CD14-positive monocyte (primary cell): ENCODE measurements around the gene BARHL1. TPM values are rescaled to one million over a fixed set of nuclear protein-coding genes. Genes with fewer than 3 reads are reported as not detected.

Experiments used
- DNase-seq, 3 donors: peaks; one replicate each; pipeline ENCODE4 v3.0.0-alpha.2; 2011 to 2022
- H2AFZ ChIP-seq: 2 replicates; pipeline ENCODE4 v1.6.0; 2012; ENCODE audit warnings: mild to moderate bottlenecking, low read depth, low read length, inconsistent platforms; ENCODE audit not compliant: insufficient read depth, poor library complexity, severe bottlenecking
- H3K27ac ChIP-seq, 2 donors: 1 replicate in 1 of 2; 2 replicates in 1 of 2; pipeline ENCODE4 v1.5.1; 2012 to 2013; ENCODE audit warnings: low read length in 2 of 2, control low read depth in 1 of 2, inconsistent platforms in 1 of 2, low read depth in 1 of 2, mild to moderate bottlenecking in 1 of 2
- H3K27me3 ChIP-seq, 2 donors: one replicate each; pipeline versions ENCODE4 v1.6.0 to v1.6.1; 2011 to 2013; ENCODE audit warnings: low read length in 2 of 2; ENCODE audit not compliant: control insufficient read depth in 2 of 2, insufficient read depth in 2 of 2
- H3K36me3 ChIP-seq, 2 donors: replicated peaks in 1 of 2; 1 replicate in 1 of 2; 2 replicates in 1 of 2; pipeline versions ENCODE4 v1.5.1 to v1.6.1; 2012 to 2013; ENCODE audit warnings: low read length in 2 of 2, control low read depth in 1 of 2, inconsistent platforms in 1 of 2, mild to moderate bottlenecking in 1 of 2; ENCODE audit not compliant: insufficient read depth in 2 of 2, control insufficient read depth in 1 of 2
- H3K4me1 ChIP-seq, 2 donors: 1 replicate in 1 of 2; 2 replicates in 1 of 2; pipeline versions ENCODE4 v1.5.1 to v1.6.1; 2012 to 2013; ENCODE audit warnings: low read length in 2 of 2, control low read depth in 1 of 2, inconsistent platforms in 1 of 2, mild to moderate bottlenecking in 1 of 2, moderate library complexity in 1 of 2; ENCODE audit not compliant: insufficient read depth in 2 of 2, control insufficient read depth in 1 of 2
- H3K4me2 ChIP-seq: replicated peaks from 2 replicates; pipeline ENCODE3; 2012; ENCODE audit warnings: low read length, moderate library complexity, mild to moderate bottlenecking; ENCODE audit not compliant: poor library complexity, severe bottlenecking; ENCODE audit errors: extremely low read depth
- H3K4me3 ChIP-seq, 3 experiments: fragments of 200-600 bp in 1 of 3; sonication (generic) in 1 of 3; replicated peaks in 1 of 3; 1 replicate in 2 of 3; 2 replicates in 1 of 3; pipeline ENCODE4 v1.5.1; 2011 to 2013; ENCODE audit warnings: low read length in 3 of 3, mild to moderate bottlenecking in 3 of 3, control low read depth in 2 of 3, low read depth in 2 of 3, inconsistent platforms in 1 of 3, moderate library complexity in 1 of 3
- H3K79me2 ChIP-seq: 2 replicates; pipeline ENCODE4 v1.6.0; 2012; ENCODE audit warnings: mild to moderate bottlenecking, control low read depth, inconsistent platforms, low read length, moderate library complexity; ENCODE audit not compliant: insufficient read depth
- H3K9ac ChIP-seq: 2 replicates; pipeline ENCODE4 v1.6.0; 2017; ENCODE audit warnings: low read length, mild to moderate bottlenecking; ENCODE audit not compliant: insufficient read depth, poor library complexity, severe bottlenecking
- H3K9me3 ChIP-seq, 2 donors: replicated peaks in 1 of 2; 1 replicate in 1 of 2; 2 replicates in 1 of 2; pipeline versions ENCODE4 v1.5.1 to v1.6.1; 2012 to 2013; ENCODE audit warnings: low read length in 2 of 2, control low read depth in 1 of 2; ENCODE audit not compliant: control insufficient read depth in 1 of 2, insufficient read depth in 1 of 2
- H4K20me1 ChIP-seq: 2 replicates; pipeline ENCODE4 v1.6.0; 2012; ENCODE audit warnings: mild to moderate bottlenecking, low read length, control low read depth, moderate library complexity; ENCODE audit not compliant: insufficient read depth
- H3K27ac Mint-ChIP-seq, 7 donors: one replicate each; pipeline ENCODE4 v1.8.0; 2020; ENCODE audit warnings: mild to moderate bottlenecking in 7 of 7, mixed read lengths in 7 of 7, moderate library complexity in 6 of 7, inconsistent platforms in 2 of 7
- H3K27me3 Mint-ChIP-seq, 3 donors: one replicate each; pipeline ENCODE4 v1.8.0; 2021 to 2022; ENCODE audit warnings: low read depth in 3 of 3, mild to moderate bottlenecking in 3 of 3, mixed read lengths in 3 of 3, moderate library complexity in 3 of 3, inconsistent platforms in 1 of 3
- H3K36me3 Mint-ChIP-seq, 2 donors: one replicate each; pipeline ENCODE4 v1.8.0; 2020; ENCODE audit warnings: mixed read lengths in 2 of 2, inconsistent platforms in 1 of 2, mild to moderate bottlenecking in 1 of 2
- H3K4me1 Mint-ChIP-seq: one replicate; pipeline ENCODE4 v1.8.0; 2020; ENCODE audit warnings: mild to moderate bottlenecking, mixed read lengths
- H3K4me3 Mint-ChIP-seq, 2 donors: one replicate each; pipeline ENCODE4 v1.8.0; 2020; ENCODE audit warnings: mild to moderate bottlenecking in 2 of 2, mixed read lengths in 2 of 2, moderate library complexity in 1 of 2
- H3K9me3 Mint-ChIP-seq, 7 donors: one replicate each; pipeline ENCODE4 v1.8.0; 2020 to 2022; ENCODE audit warnings: mixed read lengths in 7 of 7, mild to moderate bottlenecking in 6 of 7, moderate library complexity in 6 of 7, inconsistent platforms in 2 of 7
- CTCF ChIP-seq: fragments of 200-600 bp; IDR thresholded peaks from one replicate; pipeline ENCODE4 v1.8.0; 2022; ENCODE audit warnings: antibody characterized with exemption, mild to moderate bottlenecking
- WGBS: methylation state at CpG from one replicate; pipeline ENCODE4 v1.1.5; 2013; ENCODE audit warnings: missing lambda C conversion rate; ENCODE audit not compliant: insufficient coverage; 5-methylcytosine and 5-hydroxymethylcytosine counted together
- intact Hi-C, 2 donors: fragments of 100-400 bp; cut with micrococcal nuclease; formaldehyde crosslinking; loops; one replicate each; pipeline versions ENCODE4 v1.15.0 to v1.15.1; 2023
- polyA plus RNA-seq, 3 donors: library from polyadenylated mRNA; depleted of rRNA in 1 of 3; unstranded in 2 of 3; stranded (reverse) in 1 of 3; fragments of 300-500 nt in 2 of 3; fragments of >200 nt in 1 of 3; fragmentation: Illumina TruSeq in 2 of 3; gene quantifications; 1 replicate in 2 of 3; 2 replicates in 1 of 3; pipeline ENCODE4 v1.2.3, GENCODE V29; 2012 to 2021

Gene BARHL1
- polyA plus RNA-seq, 3 donors, result not detected

DNA sequence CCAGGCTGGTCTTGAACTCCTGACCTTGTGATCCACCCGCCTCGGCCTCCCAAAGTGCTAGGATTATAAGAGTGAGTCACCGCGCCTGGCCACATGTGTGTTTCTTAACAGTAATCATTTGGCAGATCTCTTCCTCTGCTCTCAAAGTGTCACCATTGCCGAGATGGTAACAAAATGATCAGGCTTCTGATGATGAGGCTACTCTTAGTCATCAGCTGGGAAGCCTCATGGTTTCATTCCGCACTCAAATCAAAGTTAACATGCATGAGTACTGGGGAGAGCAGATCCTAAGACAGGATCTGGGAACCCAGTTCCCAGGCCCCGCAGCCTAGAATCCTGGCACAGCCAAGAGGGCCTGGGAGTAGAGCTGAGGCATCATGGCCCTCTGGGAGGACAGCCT is 27.4 kb downstream of the BARHL1 start:
- H3K27me3 Mint-ChIP-seq, result no peaks in the 10 kb centered on the region
- no peaks in the 10 kb centered on the region for H3K79me2 ChIP-seq
- intact Hi-C loops, result no loop called here
- H3K27ac Mint-ChIP-seq, result no peak overlapping the region
- H3K4me3 ChIP-seq, result no peak overlapping the region
- WGBS, result 94% methylated on average over 5 of the region's 7 CpGs
- H3K9me3 Mint-ChIP-seq, result peaks cover 0 to 2% (median 0%) of the 10 kb centered on the region in 7 donors
- H3K9me3 ChIP-seq, result no peaks in the 10 kb centered on the region
- H3K9ac ChIP-seq, result no peak overlapping the region
- H3K4me2 ChIP-seq, result no peak overlapping the region
- no peaks in the 10 kb centered on the region for H3K27me3 ChIP-seq
- no peak for DNase-seq
- H3K4me1 Mint-ChIP-seq, result no peaks in the 10 kb centered on the region
- H3K36me3 ChIP-seq, result peaks cover 23 to 74% of the 10 kb centered on the region in 2 donors
- H2AFZ ChIP-seq, result no peak overlapping the region
- H4K20me1 ChIP-seq, result no peaks in the 10 kb centered on the region
- H3K4me3 Mint-ChIP-seq, result no peak overlapping the region
- H3K36me3 Mint-ChIP-seq, result peaks cover 63 to 66% of the 10 kb centered on the region in 2 donors
- no peak overlapping the region for H3K27ac ChIP-seq
- H3K4me1 ChIP-seq, result no peaks in the 10 kb centered on the region
- no peak for TF ChIP-seq CTCF

DNA sequence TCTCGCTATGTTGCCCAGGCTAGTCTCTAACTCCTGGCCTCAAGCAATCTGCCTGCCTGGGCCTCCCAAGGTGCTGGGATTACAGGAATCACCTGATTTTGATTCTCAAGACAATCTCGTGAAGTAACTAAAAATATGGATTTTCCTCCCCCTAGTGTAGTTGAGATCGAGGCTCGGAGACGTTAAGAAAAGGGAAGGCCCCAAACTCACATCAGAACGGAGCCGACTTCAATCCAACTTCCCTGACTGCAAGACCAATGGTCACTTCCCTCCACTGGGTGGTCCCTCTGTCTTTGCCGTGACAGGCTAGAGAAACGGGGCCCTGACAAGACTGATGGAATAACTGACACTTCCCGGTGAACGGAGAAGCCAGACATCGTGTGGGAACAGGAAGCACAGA is 28.3 kb downstream of the BARHL1 start:
- Mint-ChIP-seq H3K27ac (no peak overlapping the region), H3K27me3 (no peaks in the 10 kb centered on the region), H3K9me3 (peaks cover 0 to 2% (median 0%) of the 10 kb centered on the region in 7 donors), H3K4me3 (no peak overlapping the region), H3K4me1 (no peaks in the 10 kb centered on the region), H3K36me3 (peaks cover 63 to 64% of the 10 kb centered on the region in 2 donors)
- H3K4me1 ChIP-seq, result no peaks in the 10 kb centered on the region
- no peak overlapping the region for H3K9ac ChIP-seq
- H3K4me2 ChIP-seq, result no peak overlapping the region
- TF ChIP-seq CTCF, result no peak
- WGBS, result 95% methylated on average over 6 of the region's 12 CpGs
- no peak for DNase-seq
- H3K27me3 ChIP-seq, result no peaks in the 10 kb centered on the region
- H3K4me3 ChIP-seq, result no peak overlapping the region
- no peak overlapping the region for H3K27ac ChIP-seq
- no peaks in the 10 kb centered on the region for H3K9me3 ChIP-seq
- intact Hi-C loops, result no loop called here
- no peaks in the 10 kb centered on the region for H3K79me2 ChIP-seq
- no peak overlapping the region for H2AFZ ChIP-seq
- H4K20me1 ChIP-seq, result no peaks in the 10 kb centered on the region
- H3K36me3 ChIP-seq, result peaks cover 23 to 79% of the 10 kb centered on the region in 2 donors
